Peyer's patch (tissue), 4 donors: ENCODE results near the gene CACNG4. TPM values are rescaled to one million over a fixed set of nuclear protein-coding genes. Genes with fewer than 3 reads are reported as not detected.

Experiments
- DNase-seq, 3 donors: peaks; one replicate each; pipeline ENCODE4 v3.0.0-alpha.2; 2017 to 2019
- H3K27ac ChIP-seq, 4 donors: fragments of 200-600 bp; sonication (generic); one replicate each; pipeline ENCODE4 v1.5.1; 2016 to 2019
- H3K27me3 ChIP-seq, 2 donors: fragments of 200-600 bp; sonication (generic); one replicate each; pipeline ENCODE4 v1.5.1; 2019
- H3K36me3 ChIP-seq, 3 donors: fragments of 200-600 bp; sonication (generic); one replicate each; pipeline ENCODE4 v1.5.1; 2016 to 2019
- H3K4me1 ChIP-seq, 4 donors: fragments of 200-600 bp; sonication (generic); one replicate each; pipeline ENCODE4 v1.5.1; 2016 to 2019
- H3K4me3 ChIP-seq, 4 donors: fragments of 200-600 bp; sonication (generic); 1 replicate in 3 of 4; 2 replicates in 1 of 4; pipeline ENCODE4 v1.5.1; 2016 to 2019; ENCODE audit warnings: mild to moderate bottlenecking in 1 of 4
- H3K9me3 ChIP-seq, 4 donors: fragments of 200-600 bp; sonication (generic); one replicate each; pipeline ENCODE4 v1.5.1; 2016 to 2019; ENCODE audit warnings: mild to moderate bottlenecking in 1 of 4
- POLR2A ChIP-seq, 2 donors: fragments of 450-650 bp; IDR thresholded peaks; one replicate each; pipeline ENCODE4 v1.5.1; 2017; ENCODE audit warnings: antibody characterized with exemption in 2 of 2, mild to moderate bottlenecking in 2 of 2, moderate library complexity in 2 of 2
- total RNA-seq, 4 donors: library from RNA; depleted of rRNA; stranded (reverse); fragments of >200 nt; gene quantifications; one replicate each; pipeline ENCODE4 v1.1.0, GENCODE V29; 2016
- TF ChIP-seq, protein P1 (sequence below), 6 experiments: fragments of 450-650 bp in 4 of 6; fragments of 200-600 bp in 2 of 6; sonication (generic) in 1 of 6; IDR thresholded peaks; one replicate each; pipeline ENCODE4 v1.5.1; 2017 to 2019; ENCODE audit warnings: antibody characterized with exemption in 6 of 6, mild to moderate bottlenecking in 3 of 6, moderate library complexity in 1 of 6

The CACNG4 gene
- total RNA-seq, 4 donors from 2014 or later = 0.40 TPM; not detected in 3

DNA sequence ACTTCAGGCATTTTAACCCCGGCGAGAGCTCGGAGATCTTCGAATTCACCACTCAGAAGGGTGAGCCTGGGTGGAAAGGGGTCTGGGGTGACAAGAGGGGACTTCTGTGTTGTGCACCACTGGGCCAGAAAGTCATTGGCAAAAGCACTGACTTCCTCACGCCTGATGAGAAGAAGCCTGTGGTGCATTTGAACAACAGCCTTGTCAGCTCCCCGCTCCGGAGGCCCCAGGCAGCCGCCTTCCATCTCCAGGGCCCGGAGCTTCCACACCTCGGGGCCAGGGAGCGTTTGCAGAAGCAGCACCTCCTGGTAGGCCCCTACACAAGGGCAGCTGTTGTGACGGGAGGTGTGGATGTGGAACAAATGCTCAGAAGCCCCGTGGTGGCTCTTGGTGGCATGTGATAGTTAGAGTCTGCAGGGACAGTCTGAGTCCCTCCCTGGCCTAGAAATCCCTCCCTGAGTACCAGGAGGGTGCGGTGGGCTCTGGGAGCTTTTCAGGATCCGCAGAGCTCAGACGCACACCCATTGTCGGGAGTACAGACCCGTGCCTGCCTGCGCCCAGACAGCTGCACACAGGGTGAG lies 89.6 kb downstream of the CACNG4 start:
- peak in 1 of 3 donors; percentile 26 for DNase-seq
- TF ChIP-seq POLR2A (IDR thresholded peaks at IDR 0.05) = no peak
- TF ChIP-seq, protein P1, sequence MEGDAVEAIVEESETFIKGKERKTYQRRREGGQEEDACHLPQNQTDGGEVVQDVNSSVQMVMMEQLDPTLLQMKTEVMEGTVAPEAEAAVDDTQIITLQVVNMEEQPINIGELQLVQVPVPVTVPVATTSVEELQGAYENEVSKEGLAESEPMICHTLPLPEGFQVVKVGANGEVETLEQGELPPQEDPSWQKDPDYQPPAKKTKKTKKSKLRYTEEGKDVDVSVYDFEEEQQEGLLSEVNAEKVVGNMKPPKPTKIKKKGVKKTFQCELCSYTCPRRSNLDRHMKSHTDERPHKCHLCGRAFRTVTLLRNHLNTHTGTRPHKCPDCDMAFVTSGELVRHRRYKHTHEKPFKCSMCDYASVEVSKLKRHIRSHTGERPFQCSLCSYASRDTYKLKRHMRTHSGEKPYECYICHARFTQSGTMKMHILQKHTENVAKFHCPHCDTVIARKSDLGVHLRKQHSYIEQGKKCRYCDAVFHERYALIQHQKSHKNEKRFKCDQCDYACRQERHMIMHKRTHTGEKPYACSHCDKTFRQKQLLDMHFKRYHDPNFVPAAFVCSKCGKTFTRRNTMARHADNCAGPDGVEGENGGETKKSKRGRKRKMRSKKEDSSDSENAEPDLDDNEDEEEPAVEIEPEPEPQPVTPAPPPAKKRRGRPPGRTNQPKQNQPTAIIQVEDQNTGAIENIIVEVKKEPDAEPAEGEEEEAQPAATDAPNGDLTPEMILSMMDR (IDR thresholded peaks at IDR 0.05) = no peak
- Histone ChIP-seq H3K9me3 (peaks cover 0 to 4% (median 0%) of the 10 kb centered on the region in 4 donors), H3K27me3 (no peaks in the 10 kb centered on the region), H3K4me1 (no peaks in the 10 kb centered on the region), H3K27ac (no peak overlapping the region), H3K36me3 (no peaks in the 10 kb centered on the region), H3K4me3 (no peak overlapping the region)

DNA sequence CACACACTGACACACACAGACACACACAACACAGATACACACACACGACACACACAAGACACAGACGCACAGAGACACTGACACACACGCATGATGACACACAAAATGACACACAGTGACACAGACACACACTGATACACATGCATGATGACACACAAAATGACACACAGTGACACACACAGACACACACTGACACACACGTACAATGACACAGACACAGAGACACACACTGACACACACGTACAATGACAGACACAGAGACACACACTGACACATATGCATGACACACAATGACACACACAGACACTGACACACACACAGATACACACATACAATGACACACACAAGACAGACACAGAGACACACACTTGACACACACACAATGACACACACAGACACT lies 90.1 kb downstream of the CACNG4 start:
- DNase-seq = no peak
- peaks cover 0 to under 1% (median 0%) of the 10 kb centered on the region in 4 donors for H3K9me3 ChIP-seq
- H3K36me3 ChIP-seq = no peaks in the 10 kb centered on the region
- TF ChIP-seq, protein P1 (IDR thresholded peaks at IDR 0.05) = no peak
- no peak for TF ChIP-seq POLR2A (IDR thresholded peaks at IDR 0.05)
- H3K4me1 ChIP-seq = no peaks in the 10 kb centered on the region
- H3K27me3 ChIP-seq = no peaks in the 10 kb centered on the region
- no peak overlapping the region for H3K4me3 ChIP-seq
- H3K27ac ChIP-seq = no peak overlapping the region

DNA sequence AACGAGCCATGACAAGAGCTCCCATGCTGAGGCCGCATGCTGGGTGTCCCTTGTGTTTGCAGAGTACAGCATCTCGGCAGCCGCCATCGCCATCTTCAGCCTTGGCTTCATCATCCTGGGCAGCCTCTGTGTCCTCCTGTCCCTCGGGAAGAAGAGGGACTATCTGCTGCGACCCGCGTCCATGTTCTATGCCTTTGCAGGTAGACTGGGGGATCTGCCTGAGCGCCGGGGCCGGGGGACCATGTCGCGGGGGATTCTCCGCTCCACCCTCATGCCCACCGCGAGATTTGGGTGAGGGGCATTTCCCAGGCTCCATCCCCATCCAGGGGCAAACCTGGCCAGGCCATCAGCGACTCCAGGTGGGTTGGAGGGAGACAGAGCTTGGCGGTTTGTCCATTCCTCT lies 90.5 kb downstream of the CACNG4 start:
- peak in 1 of 3 donors; percentile 40 for DNase-seq
- H3K27ac ChIP-seq = no peak overlapping the region
- no peaks in the 10 kb centered on the region for H3K4me1 ChIP-seq
- H3K36me3 ChIP-seq = no peaks in the 10 kb centered on the region
- H3K4me3 ChIP-seq = no peak overlapping the region
- TF ChIP-seq, protein P1 (IDR thresholded peaks at IDR 0.05) = no peak
- TF ChIP-seq POLR2A (IDR thresholded peaks at IDR 0.05) = no peak
- H3K9me3 ChIP-seq = no peaks in the 10 kb centered on the region
- no peaks in the 10 kb centered on the region for H3K27me3 ChIP-seq

DNA sequence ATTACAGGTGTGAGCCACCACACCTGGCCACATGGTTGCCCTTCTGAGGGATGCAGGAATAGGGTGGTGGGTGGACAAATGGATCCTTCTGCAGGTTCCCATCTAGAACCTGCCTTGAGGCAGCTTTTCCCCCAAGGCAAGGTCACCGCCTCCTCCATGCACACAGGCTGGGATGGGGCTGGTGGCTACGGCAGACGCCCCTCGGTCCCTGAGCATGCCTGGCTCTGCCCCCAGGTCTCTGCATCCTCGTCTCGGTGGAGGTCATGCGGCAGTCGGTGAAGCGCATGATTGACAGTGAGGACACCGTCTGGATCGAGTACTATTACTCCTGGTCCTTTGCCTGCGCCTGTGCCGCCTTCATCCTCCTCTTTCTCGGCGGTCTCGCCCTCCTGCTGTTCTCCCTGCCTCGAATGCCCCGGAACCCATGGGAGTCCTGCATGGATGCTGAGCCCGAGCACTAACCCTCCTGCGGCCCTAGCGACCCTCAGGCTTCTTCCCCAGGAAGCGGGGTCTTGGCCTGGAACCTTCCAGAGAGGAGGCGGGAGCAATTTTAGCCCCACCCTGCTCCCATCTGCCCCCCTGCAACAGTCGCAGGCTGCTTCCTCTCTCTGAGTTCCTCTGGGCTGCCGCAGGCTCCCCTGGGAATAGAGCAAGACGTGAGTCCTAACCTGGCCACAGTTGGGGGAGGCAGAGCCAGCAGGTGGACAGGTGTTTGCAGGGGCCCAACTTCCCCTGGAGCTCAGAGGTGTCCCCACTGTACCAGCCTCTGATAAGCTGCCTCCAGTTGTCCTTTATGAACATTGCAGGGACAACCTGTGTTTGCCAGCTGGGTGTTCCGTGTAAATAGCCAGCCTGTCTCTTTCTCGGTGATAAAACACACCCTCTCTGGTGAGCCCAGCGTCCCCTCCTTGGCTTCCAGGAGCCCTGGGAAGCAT lies 91.6 kb downstream of the CACNG4 start:
- TF ChIP-seq, protein P1 (IDR thresholded peaks at IDR 0.05) = no peak
- TF ChIP-seq POLR2A (IDR thresholded peaks at IDR 0.05) = no peak
- no peak overlapping the region for H3K4me3 ChIP-seq
- no peaks in the 10 kb centered on the region for H3K36me3 ChIP-seq
- H3K4me1 ChIP-seq = no peaks in the 10 kb centered on the region
- H3K9me3 ChIP-seq = no peaks in the 10 kb centered on the region
- H3K27me3 ChIP-seq = no peaks in the 10 kb centered on the region
- peak in 1 of 3 donors; percentile 49 for DNase-seq
- H3K27ac ChIP-seq = peak overlapping the region in 2 of 4 donors; percentile 4 to 36

DNA sequence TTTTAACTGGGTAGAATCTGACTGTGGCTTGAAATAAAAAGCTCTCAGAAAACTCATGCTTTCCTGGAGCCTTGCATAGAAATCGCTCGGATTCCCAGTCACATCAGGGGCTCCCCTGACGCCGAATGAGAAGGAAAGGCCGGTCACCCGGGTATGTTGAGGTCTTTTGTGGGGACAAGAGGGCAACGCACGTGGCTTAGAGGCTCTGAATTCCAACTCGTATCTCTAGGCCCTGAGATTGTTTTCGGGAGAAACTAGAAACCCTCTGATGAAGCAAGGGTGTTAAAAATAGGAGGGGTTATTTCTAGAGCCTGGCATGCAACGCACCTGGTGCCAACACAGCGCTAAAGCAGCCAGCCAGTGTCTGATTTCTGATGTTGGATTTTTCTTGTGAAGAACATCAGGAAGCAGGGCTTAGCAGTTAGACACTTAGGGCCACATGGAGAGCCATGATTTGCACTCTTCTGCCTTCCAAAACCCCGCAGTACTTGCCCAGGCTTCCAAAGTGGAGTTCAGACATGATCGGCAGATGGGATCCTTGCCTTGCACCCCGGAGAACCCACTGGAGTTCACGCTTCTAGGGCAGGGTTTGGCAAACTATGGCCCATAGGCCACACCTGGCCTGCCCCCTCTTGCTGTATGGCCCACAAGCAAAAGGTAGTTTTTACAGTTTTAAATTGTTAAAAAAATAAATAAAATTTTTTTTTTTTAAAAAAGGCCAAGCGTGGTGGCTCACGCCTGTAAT lies 92.4 kb downstream of the CACNG4 start:
- Histone ChIP-seq H3K27ac (peak overlapping the region in 2 of 4 donors; percentile 36 to 54), H3K27me3 (no peaks in the 10 kb centered on the region), H3K4me1 (no peaks in the 10 kb centered on the region), H3K36me3 (no peaks in the 10 kb centered on the region), H3K9me3 (no peaks in the 10 kb centered on the region), H3K4me3 (no peak overlapping the region)
- DNase-seq = no peak
- TF ChIP-seq, protein P1 (IDR thresholded peaks at IDR 0.05) = no peak
- TF ChIP-seq POLR2A (IDR thresholded peaks at IDR 0.05) = no peak
